MCF 10A (cell line): ENCODE measurements around the gene MAPKAP1. TPM values are rescaled to one million over a fixed set of nuclear protein-coding genes. Genes with fewer than 3 reads are reported as not detected.

Experiments used
- BruUV-seq: library from RNA; stranded (reverse); fragments of 400-500 nt; replicated peaks from 2 replicates; lab custom pipeline; 2021; lab: Mats Ljungman, UMichigan
- CTCF ChIA-PET: fragments of 300-600 bp; sonication (Branson Sonifier 250); formaldehyde crosslinking; extraction: SDS; loops from one replicate; lab custom pipeline; 2021; ENCODE audit warnings: antibody characterized with exemption, inconsistent platforms; lab: Yijun Ruan, JAX
- POLR2A ChIA-PET: fragments of 300-600, 350-650 bp; sonication (Branson Sonifier 250); formaldehyde crosslinking; extraction: SDS; loops from one replicate; lab custom pipeline; 2020; ENCODE audit warnings: antibody characterized with exemption, inconsistent platforms; lab: Yijun Ruan, JAX
- DNase-seq: peaks from one replicate; pipeline ENCODE4 v3.0.0-alpha.2; 2018; ENCODE audit not compliant: unreplicated experiment
- H3K27ac Mint-ChIP-seq: one replicate; pipeline ENCODE4 v1.8.0; 2022; ENCODE audit warnings: mild to moderate bottlenecking, low read depth, mixed read lengths; ENCODE audit not compliant: unreplicated experiment
- H3K27me3 Mint-ChIP-seq: one replicate; pipeline ENCODE4 v1.8.0; 2022; ENCODE audit warnings: mixed read lengths; ENCODE audit not compliant: insufficient read depth, unreplicated experiment
- H3K36me3 Mint-ChIP-seq: one replicate; pipeline ENCODE4 v1.8.0; 2022; ENCODE audit warnings: mild to moderate bottlenecking, moderate library complexity, mixed read lengths; ENCODE audit not compliant: insufficient read depth, unreplicated experiment
- H3K4me1 Mint-ChIP-seq: one replicate; pipeline ENCODE4 v1.8.0; 2022; ENCODE audit warnings: mixed read lengths; ENCODE audit not compliant: insufficient read depth, unreplicated experiment
- H3K4me3 Mint-ChIP-seq: one replicate; pipeline ENCODE4 v1.8.0; 2022; ENCODE audit warnings: mild to moderate bottlenecking, moderate library complexity, mixed read lengths; ENCODE audit not compliant: unreplicated experiment
- H3K9me3 Mint-ChIP-seq: one replicate; pipeline ENCODE4 v1.8.0; 2022; ENCODE audit warnings: mixed read lengths; ENCODE audit not compliant: unreplicated experiment
- intact Hi-C: fragments of 100-400 bp; cut with micrococcal nuclease; formaldehyde crosslinking; loops from 2 replicates; pipeline ENCODE4 v1.14.1; 2022
- total RNA-seq: library from RNA; stranded (reverse); gene quantifications from 2 replicates; pipeline ENCODE4 v1.2.3, GENCODE V29; 2022
- TF ChIP-seq, protein P1 (sequence below): fragments of 200-600 bp; IDR thresholded peaks from one replicate; pipeline ENCODE4 v1.8.0; 2022; ENCODE audit warnings: antibody characterized with exemption, mild to moderate bottlenecking; ENCODE audit not compliant: unreplicated experiment

Gene MAPKAP1
- total RNA-seq, 1 experiment from 2014 or later, result 74.9 TPM

DNA sequence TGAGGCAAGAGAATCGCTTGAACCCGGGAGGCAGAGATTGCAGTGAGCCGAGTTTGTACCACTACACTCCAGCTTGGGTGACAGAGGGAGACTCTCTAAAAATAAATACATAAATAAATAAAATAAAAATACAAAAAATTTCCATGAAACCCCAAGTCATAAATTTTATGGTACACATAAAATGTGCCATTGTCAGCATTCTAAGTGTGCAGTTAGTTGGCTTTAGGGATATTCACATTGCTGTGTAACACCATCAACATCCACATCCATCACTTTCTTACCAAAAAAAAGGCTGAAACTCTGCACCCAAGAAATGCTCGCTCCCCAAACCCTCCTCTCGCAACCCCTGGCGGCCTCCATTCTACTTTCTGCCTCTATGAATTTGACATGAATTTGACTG is 310.2 kb downstream of the MAPKAP1 start:
- no peak overlapping the region for H3K27ac Mint-ChIP-seq
- H3K36me3 Mint-ChIP-seq, result peaks cover 6% of the 10 kb centered on the region
- intact Hi-C loops, result no loop called here
- POLR2A ChIA-PET, result no interaction called here
- no peak overlapping the region for H3K4me3 Mint-ChIP-seq
- H3K4me1 Mint-ChIP-seq, result no peaks in the 10 kb centered on the region
- TF ChIP-seq, protein P1, sequence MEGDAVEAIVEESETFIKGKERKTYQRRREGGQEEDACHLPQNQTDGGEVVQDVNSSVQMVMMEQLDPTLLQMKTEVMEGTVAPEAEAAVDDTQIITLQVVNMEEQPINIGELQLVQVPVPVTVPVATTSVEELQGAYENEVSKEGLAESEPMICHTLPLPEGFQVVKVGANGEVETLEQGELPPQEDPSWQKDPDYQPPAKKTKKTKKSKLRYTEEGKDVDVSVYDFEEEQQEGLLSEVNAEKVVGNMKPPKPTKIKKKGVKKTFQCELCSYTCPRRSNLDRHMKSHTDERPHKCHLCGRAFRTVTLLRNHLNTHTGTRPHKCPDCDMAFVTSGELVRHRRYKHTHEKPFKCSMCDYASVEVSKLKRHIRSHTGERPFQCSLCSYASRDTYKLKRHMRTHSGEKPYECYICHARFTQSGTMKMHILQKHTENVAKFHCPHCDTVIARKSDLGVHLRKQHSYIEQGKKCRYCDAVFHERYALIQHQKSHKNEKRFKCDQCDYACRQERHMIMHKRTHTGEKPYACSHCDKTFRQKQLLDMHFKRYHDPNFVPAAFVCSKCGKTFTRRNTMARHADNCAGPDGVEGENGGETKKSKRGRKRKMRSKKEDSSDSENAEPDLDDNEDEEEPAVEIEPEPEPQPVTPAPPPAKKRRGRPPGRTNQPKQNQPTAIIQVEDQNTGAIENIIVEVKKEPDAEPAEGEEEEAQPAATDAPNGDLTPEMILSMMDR, result no peak
- H3K9me3 Mint-ChIP-seq, result no peaks in the 10 kb centered on the region
- H3K27me3 Mint-ChIP-seq, result no peaks in the 10 kb centered on the region
- CTCF ChIA-PET, result interaction anchor here (0.8 kb wide), 1 partner anchor 11 kb away, joined by 3 read pairs; no protein-coding TSS in a partner anchor
- DNase-seq, result no peak
- no TSS peak for BruUV-seq

DNA sequence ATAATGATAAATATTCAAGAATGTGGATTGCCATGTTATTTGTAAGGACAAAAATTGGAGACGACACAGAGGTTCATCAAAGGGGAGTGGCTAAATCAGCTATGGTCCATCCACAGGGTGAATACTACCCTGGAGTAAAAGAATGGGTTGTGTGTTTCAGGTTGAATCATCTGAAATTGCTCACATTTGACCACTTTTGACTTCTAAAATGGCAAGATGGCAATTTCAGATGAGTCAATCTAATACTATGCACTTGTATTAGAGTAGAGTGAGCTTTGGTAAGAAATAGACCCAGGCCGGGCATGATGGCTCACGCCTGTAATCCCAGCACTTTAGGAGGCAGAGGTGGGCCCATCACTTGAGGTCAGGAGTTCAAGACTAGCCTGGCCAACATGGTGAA is 313.6 kb downstream of the MAPKAP1 start:
- no peaks in the 10 kb centered on the region for H3K9me3 Mint-ChIP-seq
- H3K36me3 Mint-ChIP-seq, result no peaks in the 10 kb centered on the region
- no TSS peak for BruUV-seq
- CTCF ChIA-PET, result no interaction called here
- POLR2A ChIA-PET, result interaction anchor here (0.7 kb wide), 1 partner anchor 9 kb away, joined by 3 read pairs; no protein-coding TSS in a partner anchor
- H3K4me3 Mint-ChIP-seq, result no peak overlapping the region
- no peak overlapping the region for H3K27ac Mint-ChIP-seq
- TF ChIP-seq, protein P1, result no peak
- intact Hi-C loops, result no loop called here
- DNase-seq, result no peak
- H3K27me3 Mint-ChIP-seq, result no peaks in the 10 kb centered on the region
- H3K4me1 Mint-ChIP-seq, result no peaks in the 10 kb centered on the region

DNA sequence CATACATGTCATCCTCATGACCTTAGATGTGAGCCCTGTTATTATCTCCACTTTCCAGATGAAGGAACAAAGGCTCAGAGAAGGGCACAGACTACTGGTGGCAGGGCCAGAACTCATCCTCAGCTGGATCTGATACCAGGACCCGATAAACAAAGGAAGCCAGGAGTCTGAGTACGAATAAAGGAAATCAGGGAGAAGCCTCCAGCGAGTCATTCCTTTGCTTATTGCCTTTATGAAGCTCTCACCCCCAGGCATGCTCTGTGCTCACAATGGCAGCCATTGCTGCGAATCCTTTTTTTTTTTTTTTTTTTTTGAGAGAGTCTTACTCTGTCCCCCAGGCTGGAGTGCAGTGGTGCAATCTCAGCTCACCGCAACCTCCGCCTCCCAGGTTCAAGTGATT is 315.3 kb downstream of the MAPKAP1 start:
- Mint-ChIP-seq H3K27me3 (no peaks in the 10 kb centered on the region), H3K27ac (no peak overlapping the region), H3K9me3 (no peaks in the 10 kb centered on the region), H3K4me1 (no peaks in the 10 kb centered on the region), H3K36me3 (no peaks in the 10 kb centered on the region), H3K4me3 (no peak overlapping the region)
- TF ChIP-seq, protein P1, result no peak
- POLR2A ChIA-PET, result no interaction called here
- no TSS peak for BruUV-seq
- CTCF ChIA-PET, result no interaction called here
- DNase-seq, result no peak
- intact Hi-C loops, result no loop called here

- CTCF ChIA-PET, result interaction anchor here (0.6 kb wide), 1 partner anchor 489 kb away, joined by 3 read pairs; no protein-coding TSS in a partner anchor
- Mint-ChIP-seq H3K4me1 (no peaks in the 10 kb centered on the region), H3K9me3 (no peaks in the 10 kb centered on the region), H3K27me3 (no peaks in the 10 kb centered on the region), H3K36me3 (no peaks in the 10 kb centered on the region), H3K27ac (no peak overlapping the region), H3K4me3 (no peak overlapping the region)
- no TSS peak for BruUV-seq
- TF ChIP-seq, protein P1, result no peak
- intact Hi-C loops, result no loop called here
- no peak for DNase-seq
- POLR2A ChIA-PET, result no interaction called here
Observed at GRCh38 chr9:125388978-125389377, 318.0 kb downstream of the MAPKAP1 start.
